ENCODE data around the gene STK25.

The STK25 gene

GRCh38 chr2:241545523-241546473, 37.4 kb upstream of the STK25 start:
- H3K4me1 ChIP-seq (ENCODE audit: low read length) = no peaks in the 10 kb centered on the region
- H3K36me3 ChIP-seq (replicated peaks; ENCODE audit: insufficient read depth, low read length) = no peaks in the 10 kb centered on the region
- no peaks in the 10 kb centered on the region for H3K9me3 ChIP-seq (replicated peaks; ENCODE audit: insufficient read depth, low read length)
- no peak for TF ChIP-seq EZH2phosphoT487 (IDR thresholded peaks at IDR 0.05; ENCODE audit: low read length)
- TF ChIP-seq, protein P1, sequence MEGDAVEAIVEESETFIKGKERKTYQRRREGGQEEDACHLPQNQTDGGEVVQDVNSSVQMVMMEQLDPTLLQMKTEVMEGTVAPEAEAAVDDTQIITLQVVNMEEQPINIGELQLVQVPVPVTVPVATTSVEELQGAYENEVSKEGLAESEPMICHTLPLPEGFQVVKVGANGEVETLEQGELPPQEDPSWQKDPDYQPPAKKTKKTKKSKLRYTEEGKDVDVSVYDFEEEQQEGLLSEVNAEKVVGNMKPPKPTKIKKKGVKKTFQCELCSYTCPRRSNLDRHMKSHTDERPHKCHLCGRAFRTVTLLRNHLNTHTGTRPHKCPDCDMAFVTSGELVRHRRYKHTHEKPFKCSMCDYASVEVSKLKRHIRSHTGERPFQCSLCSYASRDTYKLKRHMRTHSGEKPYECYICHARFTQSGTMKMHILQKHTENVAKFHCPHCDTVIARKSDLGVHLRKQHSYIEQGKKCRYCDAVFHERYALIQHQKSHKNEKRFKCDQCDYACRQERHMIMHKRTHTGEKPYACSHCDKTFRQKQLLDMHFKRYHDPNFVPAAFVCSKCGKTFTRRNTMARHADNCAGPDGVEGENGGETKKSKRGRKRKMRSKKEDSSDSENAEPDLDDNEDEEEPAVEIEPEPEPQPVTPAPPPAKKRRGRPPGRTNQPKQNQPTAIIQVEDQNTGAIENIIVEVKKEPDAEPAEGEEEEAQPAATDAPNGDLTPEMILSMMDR (IDR thresholded peaks at IDR 0.05; ENCODE audit: low read length) = no peak
- no peak for TF ChIP-seq EZH2 (optimal IDR thresholded peaks at IDR 0.05; ENCODE audit: low read depth, low read length)
- H3K9me2 ChIP-seq (replicated peaks; ENCODE audit: insufficient read depth, low read length) = no peaks in the 10 kb centered on the region
- H2AFZ ChIP-seq (ENCODE audit: low read length) = no peak overlapping the region
- no peak for DNase-seq
- H3K4me2 ChIP-seq (ENCODE audit: low read depth, low read length) = no peak overlapping the region
- no peaks in the 10 kb centered on the region for H4K20me1 ChIP-seq (ENCODE audit: insufficient read depth, low read length)
- no peak overlapping the region for H3K27ac ChIP-seq (ENCODE audit: low read length)
- no peaks in the 10 kb centered on the region for H3F3A ChIP-seq (ENCODE audit: insufficient read depth, low read length)
- peaks cover 43% of the 10 kb centered on the region for H3K27me3 ChIP-seq (replicated peaks; ENCODE audit: insufficient read depth, low read length)
- H3K9ac ChIP-seq (ENCODE audit: low read length) = no peak overlapping the region
- H3K79me2 ChIP-seq (ENCODE audit: low read length) = no peaks in the 10 kb centered on the region
- H3K4me3 ChIP-seq (ENCODE audit: low read length) = no peak overlapping the region

GRCh38 chr2:241545106-241545505, 36.7 kb upstream of the STK25 start:
- no peak overlapping the region for H3K4me2 ChIP-seq (ENCODE audit: low read depth, low read length)
- TF ChIP-seq, protein P1 (IDR thresholded peaks at IDR 0.05; ENCODE audit: low read length) = no peak
- TF ChIP-seq EZH2 (optimal IDR thresholded peaks at IDR 0.05; ENCODE audit: low read depth, low read length) (no peak), EZH2phosphoT487 (IDR thresholded peaks at IDR 0.05; ENCODE audit: low read length) (no peak)
- H3K9ac ChIP-seq (ENCODE audit: low read length) = no peak overlapping the region
- no peaks in the 10 kb centered on the region for H3K9me2 ChIP-seq (replicated peaks; ENCODE audit: insufficient read depth, low read length)
- no peak for DNase-seq
- H3F3A ChIP-seq (ENCODE audit: insufficient read depth, low read length) = no peaks in the 10 kb centered on the region
- H3K79me2 ChIP-seq (ENCODE audit: low read length) = no peaks in the 10 kb centered on the region
- H3K27ac ChIP-seq (ENCODE audit: low read length) = no peak overlapping the region
- H3K36me3 ChIP-seq (replicated peaks; ENCODE audit: insufficient read depth, low read length) = no peaks in the 10 kb centered on the region
- no peak overlapping the region for H3K4me3 ChIP-seq (ENCODE audit: low read length)
- no peaks in the 10 kb centered on the region for H4K20me1 ChIP-seq (ENCODE audit: insufficient read depth, low read length)
- H3K9me3 ChIP-seq (replicated peaks; ENCODE audit: insufficient read depth, low read length) = no peaks in the 10 kb centered on the region
- H2AFZ ChIP-seq (ENCODE audit: low read length) = no peak overlapping the region
- H3K4me1 ChIP-seq (ENCODE audit: low read length) = no peaks in the 10 kb centered on the region
- H3K27me3 ChIP-seq (replicated peaks; ENCODE audit: insufficient read depth, low read length) = peaks cover 36% of the 10 kb centered on the region

DNA sequence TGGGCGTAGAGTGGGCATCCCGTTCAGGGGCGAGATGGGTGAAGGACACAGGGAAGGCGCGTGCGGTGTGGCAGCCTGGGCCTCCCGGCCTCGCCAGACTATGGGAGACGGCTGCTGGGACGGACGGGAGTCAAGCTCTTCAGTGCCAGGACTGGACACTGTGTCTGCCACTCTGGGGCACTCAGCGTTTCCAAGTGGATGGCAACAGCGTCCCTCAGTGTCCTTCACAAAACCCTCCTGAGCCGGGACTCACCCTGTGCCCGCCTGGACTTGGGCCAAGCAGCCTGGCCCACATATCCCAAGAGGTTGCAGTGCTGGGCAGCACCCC, 33.9 kb upstream of the STK25 start:
- H3K27me3 ChIP-seq (replicated peaks; ENCODE audit: insufficient read depth, low read length) = peaks cover 17% of the 10 kb centered on the region
- no peak for TF ChIP-seq EZH2 (optimal IDR thresholded peaks at IDR 0.05; ENCODE audit: low read depth, low read length)
- no peak for TF ChIP-seq EZH2phosphoT487 (IDR thresholded peaks at IDR 0.05; ENCODE audit: low read length)
- TF ChIP-seq, protein P1 (IDR thresholded peaks at IDR 0.05; ENCODE audit: low read length) = no peak
- H4K20me1 ChIP-seq (ENCODE audit: insufficient read depth, low read length) = no peaks in the 10 kb centered on the region
- no peak overlapping the region for H3K4me3 ChIP-seq (ENCODE audit: low read length)
- no peak overlapping the region for H3K9ac ChIP-seq (ENCODE audit: low read length)
- H3K9me3 ChIP-seq (replicated peaks; ENCODE audit: insufficient read depth, low read length) = no peaks in the 10 kb centered on the region
- H3K36me3 ChIP-seq (replicated peaks; ENCODE audit: insufficient read depth, low read length) = no peaks in the 10 kb centered on the region
- H3F3A ChIP-seq (ENCODE audit: insufficient read depth, low read length) = no peaks in the 10 kb centered on the region
- H3K27ac ChIP-seq (ENCODE audit: low read length) = no peak overlapping the region
- no peaks in the 10 kb centered on the region for H3K4me1 ChIP-seq (ENCODE audit: low read length)
- H2AFZ ChIP-seq (ENCODE audit: low read length) = no peak overlapping the region
- DNase-seq = no peak
- H3K4me2 ChIP-seq (ENCODE audit: low read depth, low read length) = no peak overlapping the region
- no peaks in the 10 kb centered on the region for H3K79me2 ChIP-seq (ENCODE audit: low read length)
- H3K9me2 ChIP-seq (replicated peaks; ENCODE audit: insufficient read depth, low read length) = no peaks in the 10 kb centered on the region
